Activated T-helper 17 cell treated with anti-CD3 and anti-CD28 coated beads, Interleukin-2, amount 50 U/mL, for 72 hours (primary cell): ENCODE measurements around the gene RIPK3. TPM values are rescaled to one million over a fixed set of nuclear protein-coding genes. Genes with fewer than 3 reads are reported as not detected.

Source experiments
- ATAC-seq: fragments of 150-1000 bp; cut with Tn5 transposase; replicated peaks from 2 replicates; pipeline ENCODE4 v1.10.0; 2021; ENCODE audit warnings: mild to moderate bottlenecking, moderate library complexity
- H3K27ac Mint-ChIP-seq: one replicate; pipeline ENCODE4 v1.8.0; 2022; ENCODE audit warnings: mixed read lengths
- H3K27me3 Mint-ChIP-seq: one replicate; pipeline ENCODE4 v1.8.0; 2022; ENCODE audit warnings: mixed read lengths
- H3K36me3 Mint-ChIP-seq: one replicate; pipeline ENCODE4 v1.8.0; 2022; ENCODE audit warnings: low read depth, mild to moderate bottlenecking, mixed read lengths
- H3K4me1 Mint-ChIP-seq: one replicate; pipeline ENCODE4 v1.8.0; 2022; ENCODE audit warnings: mixed read lengths
- H3K4me3 Mint-ChIP-seq: one replicate; pipeline ENCODE4 v1.8.0; 2022; ENCODE audit warnings: mild to moderate bottlenecking, mixed read lengths
- H3K9me3 Mint-ChIP-seq: one replicate; pipeline ENCODE4 v1.8.0; 2022; ENCODE audit warnings: mixed read lengths
- total RNA-seq, 2 donors: library from RNA; stranded (reverse); gene quantifications; one replicate each; pipeline ENCODE4 v1.2.3, GENCODE V29; 2022

RIPK3 gene
- total RNA-seq, 2 donors from 2014 or later = 12.9 to 17.4 TPM

DNA sequence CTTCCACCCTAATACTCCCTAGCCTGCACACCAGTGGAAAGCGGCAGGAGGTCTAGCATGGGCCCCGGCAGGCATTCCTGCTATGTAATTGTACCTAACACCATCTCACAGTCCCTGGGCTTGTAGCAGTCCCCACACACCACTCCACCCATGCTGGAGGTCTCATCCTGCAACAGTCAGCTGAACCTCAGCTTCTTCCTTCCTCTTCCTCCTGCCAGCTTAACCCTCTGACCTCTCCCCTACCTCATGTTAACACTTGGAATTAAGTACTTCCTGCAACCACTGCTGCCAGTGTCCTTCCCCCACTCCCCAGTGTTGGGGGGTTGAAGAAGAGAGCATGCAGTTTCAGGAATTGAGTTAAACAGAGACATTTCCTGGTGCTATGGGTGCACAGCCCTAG lies 12.5 kb downstream of the RIPK3 start:
- Mint-ChIP-seq H3K4me3 (no peak overlapping the region), H3K27me3 (peaks cover 7% of the 10 kb centered on the region), H3K36me3 (peaks cover 5% of the 10 kb centered on the region), H3K27ac (no peak overlapping the region), H3K4me1 (peaks cover 14% of the 10 kb centered on the region), H3K9me3 (no peaks in the 10 kb centered on the region)
- ATAC-seq = no peak

DNA sequence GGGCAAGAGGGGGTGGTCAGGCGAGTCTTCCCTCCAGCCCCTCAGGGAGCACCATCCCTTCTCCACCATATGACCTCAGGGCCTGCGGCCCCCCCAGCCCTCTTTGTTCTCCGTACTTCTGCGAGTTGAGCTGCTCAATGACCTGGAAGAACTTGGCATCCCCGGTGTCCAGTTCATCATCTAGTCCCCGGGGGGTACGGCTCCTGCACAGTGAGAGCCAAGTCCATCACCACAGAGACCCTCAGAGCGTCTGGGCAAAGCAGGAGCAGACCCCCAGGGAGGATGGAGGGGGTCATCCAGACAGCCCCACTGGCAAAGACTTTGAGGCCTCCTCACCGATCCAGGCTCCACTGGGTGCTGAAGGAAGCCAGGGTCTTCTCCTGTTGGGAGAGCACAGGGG lies 13.8 kb downstream of the RIPK3 start:
- H3K9me3 Mint-ChIP-seq = no peaks in the 10 kb centered on the region
- no peak for ATAC-seq
- H3K4me3 Mint-ChIP-seq = no peak overlapping the region

DNA sequence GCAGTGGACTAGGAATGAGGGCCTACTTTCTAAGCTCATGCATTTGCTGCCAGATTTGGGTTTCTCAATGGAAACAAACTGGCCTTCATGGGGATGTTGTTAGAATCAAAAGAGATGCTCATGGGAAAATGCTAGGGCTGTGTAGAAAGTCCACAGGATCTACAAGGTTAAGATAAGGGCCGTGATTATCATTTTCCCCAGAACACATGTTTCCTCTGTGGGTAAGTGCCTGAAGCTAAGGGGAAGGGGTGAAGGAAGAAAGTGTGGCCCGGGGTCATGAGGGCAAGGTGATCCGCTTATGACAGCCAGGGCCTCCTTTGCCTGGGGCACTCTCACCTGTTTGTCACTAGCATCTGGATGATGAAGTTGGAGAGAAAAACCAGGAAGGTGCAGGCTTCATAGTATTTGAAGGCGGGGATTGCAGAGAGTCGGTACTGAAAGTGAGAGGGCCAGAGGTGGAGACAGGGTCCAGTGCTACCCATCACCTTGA lies 14.7 kb downstream of the RIPK3 start:
- no peak overlapping the region for H3K4me3 Mint-ChIP-seq
- no peak overlapping the region for H3K27ac Mint-ChIP-seq
- H3K27me3 Mint-ChIP-seq = no peaks in the 10 kb centered on the region
- peaks cover 6% of the 10 kb centered on the region for H3K4me1 Mint-ChIP-seq
- H3K36me3 Mint-ChIP-seq = no peaks in the 10 kb centered on the region
- no peak for ATAC-seq
- no peaks in the 10 kb centered on the region for H3K9me3 Mint-ChIP-seq

More for the DNA sequence above, 13.8 kb downstream of the RIPK3 start:
- Mint-ChIP-seq H3K27me3 (peaks cover 5% of the 10 kb centered on the region), H3K27ac (no peak overlapping the region), H3K36me3 (no peaks in the 10 kb centered on the region), H3K4me1 (peaks cover 10% of the 10 kb centered on the region)

DNA sequence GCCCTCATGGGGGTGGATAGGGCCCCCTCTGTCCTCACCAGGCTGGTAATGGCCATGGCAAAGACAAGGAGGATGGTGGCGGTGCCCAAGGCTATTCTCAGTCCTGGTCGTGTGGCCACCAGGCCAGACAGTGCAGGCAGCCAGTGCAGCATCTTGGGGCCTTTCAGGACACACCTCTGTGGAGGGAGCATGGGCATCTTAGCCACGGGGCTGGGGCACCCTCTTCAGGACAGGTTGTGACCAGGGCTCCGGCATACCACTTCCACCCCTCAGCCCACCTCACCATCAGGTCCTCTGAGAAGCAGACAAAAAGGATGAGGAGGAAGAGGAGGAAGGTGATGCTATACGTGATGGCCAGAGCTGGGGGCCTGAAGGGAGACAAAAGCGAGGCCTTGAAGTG lies 15.8 kb downstream of the RIPK3 start:
- H3K36me3 Mint-ChIP-seq = no peaks in the 10 kb centered on the region
- ATAC-seq = no peak

DNA sequence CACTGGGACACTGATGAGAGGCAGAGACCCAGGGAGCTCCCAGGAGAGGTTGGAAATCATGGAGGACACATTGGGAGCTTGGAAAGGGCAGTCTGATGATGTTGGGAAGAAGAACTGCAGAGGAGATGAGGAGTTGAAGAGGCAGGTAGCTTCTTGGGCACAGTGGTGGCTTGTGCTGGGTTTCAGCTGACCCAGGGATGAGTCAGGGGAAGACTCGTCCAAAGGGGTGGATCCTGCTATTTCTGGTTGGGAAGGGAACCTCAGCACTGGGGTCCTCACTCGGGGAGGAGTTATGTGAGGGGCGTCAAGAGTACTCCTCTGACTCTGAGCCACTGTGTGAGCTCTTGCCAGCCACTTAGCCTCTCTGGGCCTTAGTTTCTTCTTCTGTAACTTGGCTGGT lies 16.4 kb downstream of the RIPK3 start:
- no peak overlapping the region for H3K4me3 Mint-ChIP-seq
- peaks cover 4% of the 10 kb centered on the region for H3K4me1 Mint-ChIP-seq
- no peak overlapping the region for H3K27ac Mint-ChIP-seq
- H3K9me3 Mint-ChIP-seq = no peaks in the 10 kb centered on the region
- ATAC-seq = no peak
- peaks cover 4% of the 10 kb centered on the region for H3K27me3 Mint-ChIP-seq
- H3K36me3 Mint-ChIP-seq = no peaks in the 10 kb centered on the region

More for the DNA sequence above, 15.8 kb downstream of the RIPK3 start:
- no peak overlapping the region for H3K27ac Mint-ChIP-seq
- no peaks in the 10 kb centered on the region for H3K9me3 Mint-ChIP-seq
- peaks cover 4% of the 10 kb centered on the region for H3K27me3 Mint-ChIP-seq
- peaks cover 10% of the 10 kb centered on the region for H3K4me1 Mint-ChIP-seq
- no peak overlapping the region for H3K4me3 Mint-ChIP-seq

DNA sequence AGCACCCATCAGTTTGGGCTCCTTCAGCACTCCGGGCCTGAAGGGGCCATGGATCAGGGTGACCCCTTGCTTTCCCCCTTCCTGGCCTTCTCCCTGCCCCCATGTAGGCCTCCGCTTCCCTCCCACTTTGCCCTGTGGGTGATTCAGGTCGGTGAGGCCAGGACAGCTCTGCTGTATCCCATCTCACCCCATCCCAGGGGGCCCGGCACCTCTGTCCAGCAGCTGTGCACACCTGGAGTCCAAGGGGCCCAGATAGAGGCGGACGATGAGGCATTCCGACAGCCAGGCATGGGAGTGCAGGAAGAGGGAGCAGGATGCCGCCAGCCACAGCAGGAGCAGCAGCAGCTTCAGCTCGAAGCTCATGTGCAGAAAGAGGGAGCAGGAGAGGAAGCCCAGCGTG lies 17.1 kb downstream of the RIPK3 start:
- peaks cover 7% of the 10 kb centered on the region for H3K4me1 Mint-ChIP-seq
- no peak overlapping the region for H3K4me3 Mint-ChIP-seq
- peaks cover 4% of the 10 kb centered on the region for H3K27me3 Mint-ChIP-seq
- H3K9me3 Mint-ChIP-seq = no peaks in the 10 kb centered on the region
- ATAC-seq = no peak
- no peak overlapping the region for H3K27ac Mint-ChIP-seq
- no peaks in the 10 kb centered on the region for H3K36me3 Mint-ChIP-seq

DNA sequence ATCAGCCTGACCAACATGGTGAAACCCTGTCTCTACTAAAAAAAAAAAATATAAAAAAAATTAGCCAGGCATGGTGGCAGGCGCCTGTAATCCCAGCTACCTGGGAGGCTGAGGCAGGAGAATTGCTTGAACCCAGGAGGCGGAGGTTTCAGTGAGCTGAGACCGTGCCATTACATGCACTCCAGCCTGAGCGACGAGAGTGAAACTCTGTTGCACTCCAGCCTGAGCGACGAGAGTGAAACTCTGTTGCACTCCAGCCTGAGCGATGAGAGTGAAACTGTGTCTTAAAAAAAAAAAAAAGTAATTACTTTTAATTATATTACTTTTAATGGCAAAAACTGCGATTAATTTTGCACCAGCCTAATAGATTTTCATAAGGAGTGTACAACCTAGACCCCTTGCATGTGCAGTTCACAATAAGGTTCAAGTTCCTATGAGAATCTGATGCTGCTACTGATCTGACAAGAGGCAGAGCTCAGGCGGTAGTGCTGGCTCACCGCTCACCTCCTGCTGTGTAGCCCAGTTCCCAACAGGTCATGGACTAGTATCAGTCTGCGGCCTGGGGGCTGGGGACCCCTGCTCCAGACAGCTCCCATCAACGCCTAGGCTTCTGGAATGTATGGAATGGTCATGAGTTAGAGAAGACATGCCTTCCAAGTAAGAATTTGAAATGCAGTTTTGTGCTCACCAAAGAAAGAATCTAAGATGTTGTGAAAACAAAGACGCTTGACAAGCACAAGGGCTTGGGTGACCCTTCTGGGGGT lies 18.4 kb downstream of the RIPK3 start:
- Mint-ChIP-seq H3K4me3 (no peak overlapping the region), H3K27me3 (peaks cover 4% of the 10 kb centered on the region), H3K4me1 (peaks cover 14% of the 10 kb centered on the region), H3K9me3 (no peaks in the 10 kb centered on the region), H3K27ac (no peak overlapping the region), H3K36me3 (no peaks in the 10 kb centered on the region)
- ATAC-seq = no peak

DNA sequence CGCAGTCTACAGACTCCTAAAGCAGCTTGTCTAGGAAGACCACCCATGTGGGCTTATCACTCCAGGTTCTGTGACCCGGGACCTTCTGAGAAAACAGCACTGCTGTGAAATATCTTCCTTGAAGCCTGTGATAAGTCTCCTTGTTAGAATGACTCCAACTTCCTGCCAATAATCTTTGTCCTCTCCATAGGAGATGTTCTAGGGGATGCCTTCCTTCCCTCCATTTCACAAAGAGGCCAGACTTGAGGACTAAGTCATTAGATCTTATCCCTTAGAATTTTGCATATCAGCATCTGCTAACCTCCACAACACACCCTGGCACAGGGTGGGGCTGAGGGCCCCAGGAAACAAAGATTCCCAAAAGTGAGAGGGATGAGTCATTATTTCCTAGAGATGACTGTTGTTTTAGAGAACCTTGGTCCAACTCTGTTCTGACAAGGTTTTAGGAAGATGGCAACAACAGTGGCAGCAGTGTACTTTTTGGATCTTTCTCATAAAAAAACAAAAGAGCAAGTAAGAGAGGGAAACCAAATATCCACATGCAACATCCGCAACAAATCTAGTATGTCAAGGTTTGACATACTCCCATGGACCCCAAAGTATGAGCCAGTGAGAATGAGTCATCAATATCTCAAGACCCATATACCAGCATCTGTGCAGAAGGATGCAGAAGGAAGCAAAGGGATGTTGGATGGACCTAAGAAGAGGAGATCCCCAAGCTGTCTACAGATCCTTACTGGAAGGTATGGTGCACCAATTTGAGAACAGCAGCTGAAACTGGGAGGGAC lies 22.5 kb downstream of the RIPK3 start:
- Mint-ChIP-seq H3K4me1 (peaks cover 35% of the 10 kb centered on the region), H3K27ac (peak overlapping the region; percentile 88), H3K36me3 (no peaks in the 10 kb centered on the region), H3K4me3 (no peak overlapping the region), H3K27me3 (peaks cover 4% of the 10 kb centered on the region), H3K9me3 (no peaks in the 10 kb centered on the region)
- peak; percentile 56 for ATAC-seq

DNA sequence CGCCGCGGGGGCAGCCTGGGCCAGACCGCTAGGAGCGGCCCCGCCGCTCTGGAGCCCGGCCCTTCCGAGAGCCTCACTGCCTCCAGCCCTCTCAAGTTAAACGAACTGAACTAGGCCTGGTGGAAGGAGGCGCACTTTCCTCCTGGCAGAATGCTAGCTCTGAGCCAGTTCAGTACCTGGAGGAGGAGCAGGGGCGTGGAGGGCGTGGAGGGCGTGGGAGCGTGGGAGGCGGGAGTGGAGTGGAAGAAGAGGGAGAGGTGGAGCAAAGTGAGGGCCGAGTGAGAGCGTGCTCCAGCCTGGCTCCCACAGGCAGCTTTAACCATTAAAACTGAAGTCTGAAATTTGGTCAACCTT lies 23.2 kb downstream of the RIPK3 start:
- H3K36me3 Mint-ChIP-seq = no peaks in the 10 kb centered on the region
- peaks cover 40% of the 10 kb centered on the region for H3K4me1 Mint-ChIP-seq
- H3K9me3 Mint-ChIP-seq = no peaks in the 10 kb centered on the region
- H3K27me3 Mint-ChIP-seq = peaks cover 4% of the 10 kb centered on the region
- no peak overlapping the region for H3K4me3 Mint-ChIP-seq
- ATAC-seq = no peak
- no peak overlapping the region for H3K27ac Mint-ChIP-seq

DNA sequence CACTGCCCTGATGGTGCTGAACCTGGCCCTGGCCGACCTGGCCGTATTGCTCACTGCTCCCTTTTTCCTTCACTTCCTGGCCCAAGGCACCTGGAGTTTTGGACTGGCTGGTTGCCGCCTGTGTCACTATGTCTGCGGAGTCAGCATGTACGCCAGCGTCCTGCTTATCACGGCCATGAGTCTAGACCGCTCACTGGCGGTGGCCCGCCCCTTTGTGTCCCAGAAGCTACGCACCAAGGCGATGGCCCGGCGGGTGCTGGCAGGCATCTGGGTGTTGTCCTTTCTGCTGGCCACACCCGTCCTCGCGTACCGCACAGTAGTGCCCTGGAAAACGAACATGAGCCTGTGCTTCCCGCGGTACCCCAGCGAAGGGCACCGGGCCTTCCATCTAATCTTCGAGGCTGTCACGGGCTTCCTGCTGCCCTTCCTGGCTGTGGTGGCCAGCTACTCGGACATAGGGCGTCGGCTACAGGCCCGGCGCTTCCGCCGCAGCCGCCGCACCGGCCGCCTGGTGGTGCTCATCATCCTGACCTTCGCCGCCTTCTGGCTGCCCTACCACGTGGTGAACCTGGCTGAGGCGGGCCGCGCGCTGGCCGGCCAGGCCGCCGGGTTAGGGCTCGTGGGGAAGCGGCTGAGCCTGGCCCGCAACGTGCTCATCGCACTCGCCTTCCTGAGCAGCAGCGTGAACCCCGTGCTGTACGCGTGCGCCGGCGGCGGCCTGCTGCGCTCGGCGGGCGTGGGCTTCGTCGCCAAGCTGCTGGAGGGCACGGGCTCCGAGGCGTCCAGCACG lies 23.8 kb downstream of the RIPK3 start:
- H3K27ac Mint-ChIP-seq = no peak overlapping the region
- H3K4me3 Mint-ChIP-seq = no peak overlapping the region
- ATAC-seq = no peak
- no peaks in the 10 kb centered on the region for H3K9me3 Mint-ChIP-seq
- no peaks in the 10 kb centered on the region for H3K36me3 Mint-ChIP-seq
- peaks cover 4% of the 10 kb centered on the region for H3K27me3 Mint-ChIP-seq
- H3K4me1 Mint-ChIP-seq = peaks cover 40% of the 10 kb centered on the region

DNA sequence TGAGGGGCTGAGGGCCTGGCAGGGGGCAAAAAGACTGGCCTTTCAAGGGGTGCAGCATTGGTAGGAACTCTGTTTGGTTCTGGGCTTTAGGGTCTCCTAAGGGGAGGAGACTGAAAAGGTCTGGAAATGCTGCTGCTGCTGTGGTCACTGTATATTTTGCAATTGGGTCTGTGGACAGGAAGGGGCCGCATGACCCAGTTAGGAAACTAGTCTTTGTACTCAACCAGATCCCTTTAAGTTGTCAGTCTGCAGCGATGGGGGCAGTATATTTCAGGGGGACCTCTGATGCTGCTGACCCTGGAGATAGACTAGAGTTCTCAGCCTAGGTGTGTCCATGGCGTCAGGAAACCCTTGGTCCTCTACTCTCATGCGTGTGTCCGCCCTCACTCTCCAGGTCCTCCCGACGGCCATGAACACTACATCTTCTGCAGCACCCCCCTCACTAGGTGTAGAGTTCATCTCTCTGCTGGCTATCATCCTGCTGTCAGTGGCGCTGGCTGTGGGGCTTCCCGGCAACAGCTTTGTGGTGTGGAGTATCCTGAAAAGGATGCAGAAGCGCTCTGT lies 24.5 kb downstream of the RIPK3 start:
- no peaks in the 10 kb centered on the region for H3K36me3 Mint-ChIP-seq
- H3K4me3 Mint-ChIP-seq = no peak overlapping the region
- H3K27me3 Mint-ChIP-seq = peaks cover 4% of the 10 kb centered on the region
- H3K9me3 Mint-ChIP-seq = no peaks in the 10 kb centered on the region
- H3K4me1 Mint-ChIP-seq = peaks cover 41% of the 10 kb centered on the region
- no peak overlapping the region for H3K27ac Mint-ChIP-seq
- ATAC-seq = no peak

DNA sequence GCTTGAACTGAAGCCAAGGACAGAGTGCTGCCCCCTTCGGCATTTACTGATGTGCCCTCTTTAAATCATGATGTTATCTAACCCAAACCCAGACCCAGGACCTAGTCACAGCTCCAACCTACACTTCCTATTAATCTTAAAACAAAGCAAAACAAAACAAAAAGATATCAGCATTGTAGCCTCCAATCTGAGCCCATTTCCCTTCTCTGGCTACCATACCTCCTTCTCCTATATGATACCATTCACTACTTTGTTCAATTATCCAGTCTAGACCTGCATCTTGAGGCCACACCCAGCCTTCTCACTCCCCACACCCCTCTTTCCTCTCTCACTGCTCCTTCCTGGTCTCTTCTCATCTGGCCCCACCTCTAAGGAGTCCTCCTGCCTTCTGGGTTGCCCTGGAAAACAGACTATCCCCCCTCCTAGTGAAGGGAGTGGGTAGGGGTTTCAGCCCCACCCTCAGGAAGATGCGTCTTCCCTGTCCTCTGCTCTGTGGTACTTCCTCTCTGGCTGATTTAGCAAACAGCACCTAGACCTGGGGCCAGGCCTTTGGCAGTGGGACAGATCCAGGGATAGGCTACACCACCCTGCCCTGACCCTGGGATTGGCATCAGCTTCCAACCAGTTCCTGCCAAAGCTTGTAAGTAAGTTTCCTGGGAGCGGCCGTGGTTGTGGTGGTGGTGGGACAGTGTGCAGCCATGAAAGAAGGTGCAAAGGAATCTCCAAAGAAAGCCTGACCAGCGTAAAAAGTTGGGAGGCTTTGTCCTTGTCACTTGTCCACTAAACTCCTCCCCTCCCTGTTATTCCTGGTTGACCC lies 25.2 kb downstream of the RIPK3 start:
- H3K36me3 Mint-ChIP-seq = peaks cover under 1% of the 10 kb centered on the region
- peak overlapping the region; percentile 87 for H3K4me3 Mint-ChIP-seq
- no peak for ATAC-seq
- H3K9me3 Mint-ChIP-seq = no peaks in the 10 kb centered on the region
- peaks cover 4% of the 10 kb centered on the region for H3K27me3 Mint-ChIP-seq
- peak overlapping the region; percentile 86 for H3K27ac Mint-ChIP-seq
- H3K4me1 Mint-ChIP-seq = peaks cover 46% of the 10 kb centered on the region

DNA sequence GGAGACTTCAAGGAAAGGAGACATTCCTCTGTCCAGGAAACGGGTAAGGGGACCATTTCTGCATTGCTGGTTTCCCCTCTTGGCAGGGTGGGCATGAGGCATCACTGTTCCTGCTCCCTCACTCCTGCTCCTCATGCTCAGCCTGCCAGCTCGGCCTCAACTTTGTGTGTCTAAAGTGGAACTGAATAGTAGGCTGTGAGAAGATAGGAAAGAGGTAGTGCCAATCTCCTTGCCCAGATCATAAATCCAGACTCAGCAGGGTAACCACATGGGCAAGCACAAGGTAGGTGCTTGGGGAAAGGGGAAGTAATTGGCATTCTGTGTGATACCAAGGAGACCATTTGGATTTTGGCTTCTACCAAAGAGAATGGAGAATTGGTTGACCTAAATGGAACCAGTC lies 25.9 kb downstream of the RIPK3 start:
- H3K27me3 Mint-ChIP-seq = no peaks in the 10 kb centered on the region
- peak overlapping the region; percentile 87 for H3K4me3 Mint-ChIP-seq
- H3K9me3 Mint-ChIP-seq = no peaks in the 10 kb centered on the region
- peaks cover 7% of the 10 kb centered on the region for H3K36me3 Mint-ChIP-seq
- H3K27ac Mint-ChIP-seq = peak overlapping the region; percentile 86
- peaks cover 49% of the 10 kb centered on the region for H3K4me1 Mint-ChIP-seq
- ATAC-seq = no peak
